GM08714 (cell line): ENCODE data around the gene VANGL2.

Experiments
- H3K4me3 ChIP-seq: fragments of 200-500 bp; sonication (Bioruptor generic); 2 replicates; pipeline ENCODE4 v1.5.1; 2014; ENCODE audit warnings: mild to moderate bottlenecking, low read length, inconsistent platforms
- ZNF274 ChIP-seq: IDR thresholded peaks from 2 replicates; pipeline ENCODE4 v1.6.1; 2012; ENCODE audit warnings: mild to moderate bottlenecking, low read depth, low read length

VANGL2 gene

DNA sequence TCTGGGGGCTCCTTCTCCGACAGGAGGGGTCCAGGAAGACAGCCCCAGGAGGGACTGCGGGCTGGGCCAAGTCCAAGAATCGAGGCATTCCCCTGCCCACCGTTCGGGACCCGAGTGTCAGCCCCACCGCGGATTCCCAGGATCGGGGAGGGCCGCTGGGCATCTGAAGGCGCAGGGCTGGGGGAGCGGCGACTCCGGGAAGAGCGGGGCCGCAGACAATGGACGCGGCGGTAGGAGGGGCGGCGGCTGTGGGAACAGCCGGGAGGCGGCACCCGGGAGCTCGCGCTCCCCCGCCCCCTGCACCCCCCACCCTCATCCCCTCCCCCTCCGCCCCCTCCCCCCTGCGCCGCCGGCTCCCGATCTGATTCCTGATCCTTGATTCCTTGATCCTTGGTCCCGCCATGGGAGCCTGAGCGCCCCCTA is at the start of gene VANGL2:
Gene VANGL2 (plus strand): TSS at position 342 of the 423 bp plus-strand sequence. CDS start 15,274 bp downstream, outside the sequence.
- no peak for TF ChIP-seq ZNF274
- peak within 1 kb of the TSS; percentile 65 for H3K4me3 ChIP-seq

DNA sequence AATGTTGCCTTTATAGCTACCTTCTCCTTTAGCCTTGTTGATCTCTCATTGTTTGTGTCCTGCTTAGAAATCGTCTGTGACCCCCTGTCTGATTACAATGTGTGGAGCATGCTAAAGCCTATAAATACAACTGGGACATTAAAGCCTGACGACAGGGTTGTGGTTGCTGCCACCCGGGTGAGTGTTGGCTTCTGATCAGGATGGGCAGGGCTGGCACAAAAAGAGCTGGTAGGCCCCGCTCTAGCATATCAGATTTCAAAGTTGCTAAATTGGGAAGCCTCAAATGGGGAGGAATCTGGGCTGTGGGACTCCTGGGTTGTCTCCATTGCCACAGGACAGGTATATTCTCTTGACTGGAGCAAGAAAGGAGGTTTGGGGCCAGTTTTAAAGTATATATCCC is 48.7 kb upstream of the VANGL2 start:
- TF ChIP-seq ZNF274, result no peak
- H3K4me3 ChIP-seq, result no peak overlapping the region

DNA sequence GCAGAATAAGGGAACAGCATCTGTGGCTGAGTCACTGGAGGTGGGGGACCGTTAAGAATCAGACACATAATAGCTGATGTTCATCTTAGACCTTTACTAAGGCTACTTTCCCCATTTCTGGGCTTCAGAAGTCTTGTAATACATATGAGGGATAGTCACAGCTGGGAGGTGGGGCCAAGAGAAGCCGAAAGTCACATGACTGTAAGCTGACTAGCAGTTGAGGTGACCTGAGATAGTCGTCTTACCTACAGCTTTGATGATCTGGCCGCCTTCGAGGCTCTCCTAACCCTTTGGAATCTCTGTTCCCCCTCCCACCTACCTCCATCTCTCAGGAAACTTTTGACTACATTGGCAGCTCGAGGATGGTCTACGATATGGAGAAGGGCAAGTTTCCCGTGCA is 47.8 kb upstream of the VANGL2 start:
- TF ChIP-seq ZNF274, result no peak

DNA sequence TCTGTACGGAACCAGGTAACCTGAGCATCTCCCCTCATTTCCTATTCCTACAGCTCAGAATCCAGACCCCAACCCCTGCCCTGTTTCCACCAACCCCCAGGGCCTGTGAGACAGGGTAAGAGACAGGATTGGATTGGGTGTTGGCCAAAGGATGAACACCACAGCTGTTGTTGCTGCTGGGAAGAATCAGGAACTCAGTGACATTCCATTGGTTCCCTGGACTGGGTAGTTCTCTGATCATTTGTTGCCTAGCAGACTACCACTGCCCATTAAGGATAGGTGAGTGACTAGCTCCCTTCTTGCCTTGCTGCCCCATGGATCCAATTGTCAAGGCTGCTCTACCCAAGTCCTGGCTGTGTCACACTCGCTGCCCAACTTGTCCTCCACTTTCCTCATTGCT is 47.1 kb upstream of the VANGL2 start:
- H3K4me3 ChIP-seq, result no peak overlapping the region
- no peak for TF ChIP-seq ZNF274

More for the DNA sequence above, 47.8 kb upstream of the VANGL2 start:
- H3K4me3 ChIP-seq, result no peak overlapping the region

DNA sequence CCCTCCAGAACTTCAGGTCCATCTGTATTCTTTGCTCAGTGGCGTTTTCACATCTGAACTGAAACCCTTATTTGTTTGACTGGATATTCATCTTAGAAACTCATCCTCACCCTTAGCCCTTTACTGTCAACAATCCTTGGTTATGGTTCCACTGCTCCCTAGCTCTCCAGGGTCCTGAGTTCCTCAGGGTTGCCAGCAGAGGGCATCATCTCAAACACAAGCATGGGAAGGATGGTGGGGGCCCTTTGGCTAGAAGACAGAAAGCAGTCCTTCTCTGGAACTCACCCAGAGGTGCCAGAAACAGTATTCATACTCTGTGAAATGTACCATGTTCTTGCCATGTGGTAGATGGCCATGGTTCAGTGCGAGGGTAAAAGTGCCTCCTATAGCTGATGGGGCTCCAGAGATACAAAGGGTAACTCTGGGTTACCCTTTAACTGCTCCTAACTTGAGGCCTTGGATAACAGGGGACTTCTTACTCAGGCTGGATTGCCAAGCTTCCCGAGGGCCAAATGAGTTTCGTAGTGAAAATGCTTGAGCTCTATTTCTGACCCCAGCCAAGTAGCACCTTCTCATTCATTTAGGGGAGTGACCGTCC is 45.9 kb upstream of the VANGL2 start:
- no peak overlapping the region for H3K4me3 ChIP-seq
- TF ChIP-seq ZNF274, result no peak

DNA sequence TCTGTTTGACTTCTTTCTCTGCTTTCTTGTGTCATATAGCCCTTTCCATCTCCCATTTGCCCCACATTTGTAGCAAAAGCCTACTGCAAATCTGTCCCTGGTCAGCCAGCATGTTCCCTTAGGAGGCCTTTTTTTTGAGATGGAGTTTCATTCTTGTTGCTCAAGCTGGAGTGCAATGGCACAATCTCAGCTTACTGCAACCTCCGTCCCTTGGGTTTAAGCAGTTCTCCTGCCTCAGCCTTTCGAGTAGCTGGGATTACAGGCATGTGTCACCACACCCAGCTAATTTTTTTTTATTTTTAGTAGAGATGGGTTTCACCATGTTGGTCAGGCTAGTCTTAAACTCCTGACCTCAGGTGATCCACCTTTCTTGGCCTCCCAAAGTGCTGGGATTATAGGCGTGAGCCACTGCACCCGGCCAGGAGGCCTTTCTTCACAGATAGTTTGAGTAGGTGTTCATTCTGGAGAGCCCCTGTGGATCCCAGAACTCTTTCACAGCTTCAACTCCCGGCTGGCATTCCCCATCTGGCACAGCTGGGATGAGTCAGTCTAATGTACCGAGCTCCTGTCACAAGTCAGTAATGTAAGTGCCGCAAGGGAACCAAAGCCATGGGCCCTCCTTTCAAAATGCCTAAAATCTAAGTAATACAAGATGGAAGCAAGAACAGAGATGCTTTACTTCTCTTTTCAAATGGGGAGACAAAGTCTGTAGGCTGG is 42.9 kb upstream of the VANGL2 start:
- no peak overlapping the region for H3K4me3 ChIP-seq

DNA sequence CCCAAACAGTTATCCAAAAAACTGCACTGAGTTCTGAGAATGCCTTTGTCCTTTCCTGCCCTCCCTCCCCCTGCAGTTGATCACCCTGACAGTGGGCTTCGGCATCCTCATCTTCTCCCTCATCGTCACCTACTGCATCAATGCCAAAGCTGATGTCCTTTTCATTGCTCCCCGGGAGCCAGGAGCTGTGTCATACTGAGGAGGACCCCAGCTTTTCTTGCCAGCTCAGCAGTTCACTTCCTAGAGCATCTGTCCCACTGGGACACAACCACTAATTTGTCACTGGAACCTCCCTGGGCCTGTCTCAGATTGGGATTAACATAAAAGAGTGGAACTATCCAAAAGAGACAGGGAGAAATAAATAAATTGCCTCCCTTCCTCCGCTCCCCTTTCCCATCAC is 42.3 kb upstream of the VANGL2 start:
- TF ChIP-seq ZNF274, result no peak

More for the DNA sequence above, 42.9 kb upstream of the VANGL2 start:
- no peak for TF ChIP-seq ZNF274

DNA sequence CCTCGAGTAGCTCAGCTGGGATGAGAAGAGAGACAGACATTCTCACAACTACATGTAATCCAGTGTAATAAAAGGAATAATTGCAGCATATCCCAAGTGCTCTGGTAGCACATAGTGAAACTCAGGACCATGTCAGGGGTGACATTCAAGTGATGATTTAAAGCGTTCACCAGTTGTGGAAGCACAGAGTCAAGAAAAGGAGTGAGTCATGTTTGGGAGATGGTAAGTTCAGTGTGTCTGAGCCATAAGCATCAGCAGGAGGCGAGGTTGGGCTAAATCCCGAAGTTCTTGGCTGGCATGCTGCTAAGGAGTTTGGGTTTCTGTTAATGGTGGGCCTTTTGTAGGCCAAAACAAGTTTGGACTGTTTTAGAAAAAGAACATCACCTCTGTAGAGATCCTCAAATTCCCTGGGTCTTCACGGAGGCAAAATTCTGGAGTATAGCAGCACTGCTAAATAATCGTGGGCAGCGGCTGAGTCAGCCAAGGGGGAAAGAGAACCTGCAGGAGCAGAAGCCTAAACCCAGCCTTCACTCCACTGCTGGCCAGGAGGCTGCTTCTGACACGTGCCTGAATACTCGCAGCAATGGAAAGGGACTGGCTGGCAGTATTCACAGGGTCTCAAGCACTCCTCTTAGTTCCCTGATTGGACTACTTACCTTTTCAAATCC is 40.7 kb upstream of the VANGL2 start:
- no peak for TF ChIP-seq ZNF274
- H3K4me3 ChIP-seq, result no peak overlapping the region

More for the DNA sequence above, 42.3 kb upstream of the VANGL2 start:
- H3K4me3 ChIP-seq, result no peak overlapping the region

DNA sequence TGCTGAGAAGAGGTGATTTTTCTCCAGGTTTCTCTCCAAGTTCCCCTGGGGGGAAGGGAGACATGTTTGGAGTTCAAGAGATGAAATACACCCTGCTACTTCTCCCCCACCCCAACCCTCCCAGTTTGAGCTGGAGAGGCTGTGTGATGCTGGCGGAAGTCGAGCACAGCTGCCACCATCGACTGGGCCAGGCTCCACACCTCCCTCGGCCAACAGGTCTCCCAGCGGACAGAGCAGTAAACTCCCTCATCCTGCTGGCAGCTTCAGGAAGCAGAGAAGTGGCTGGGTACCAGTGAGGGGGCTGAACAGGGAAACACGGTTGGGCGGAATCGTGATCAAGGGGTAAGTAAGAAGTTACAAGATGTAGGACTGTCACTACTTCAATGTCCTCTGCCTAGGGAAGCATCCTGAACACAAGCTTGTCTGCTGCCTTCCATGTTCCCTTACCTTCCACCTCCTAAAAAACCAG is 40.1 kb upstream of the VANGL2 start:
- no peak for TF ChIP-seq ZNF274
- no peak overlapping the region for H3K4me3 ChIP-seq

DNA sequence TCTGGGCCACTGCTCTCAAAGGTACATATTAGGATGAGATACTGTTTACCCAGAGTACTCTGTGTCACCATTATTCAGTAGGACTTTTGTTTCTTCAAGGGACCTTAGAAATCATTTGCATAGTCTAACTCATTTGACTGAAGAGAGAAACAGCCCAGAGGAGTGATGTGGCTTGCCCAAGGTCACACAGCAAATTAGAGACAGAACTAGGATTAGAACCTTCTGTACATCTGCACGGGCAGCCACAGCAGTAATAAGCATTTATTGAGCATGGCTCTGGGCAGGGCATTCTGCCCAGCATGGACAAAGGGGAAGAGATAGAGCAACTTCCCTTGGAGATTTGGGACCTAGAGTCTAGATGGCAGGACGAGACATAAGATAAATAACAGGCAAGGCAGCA is 39.2 kb upstream of the VANGL2 start:
- TF ChIP-seq ZNF274, result no peak
- H3K4me3 ChIP-seq, result no peak overlapping the region

DNA sequence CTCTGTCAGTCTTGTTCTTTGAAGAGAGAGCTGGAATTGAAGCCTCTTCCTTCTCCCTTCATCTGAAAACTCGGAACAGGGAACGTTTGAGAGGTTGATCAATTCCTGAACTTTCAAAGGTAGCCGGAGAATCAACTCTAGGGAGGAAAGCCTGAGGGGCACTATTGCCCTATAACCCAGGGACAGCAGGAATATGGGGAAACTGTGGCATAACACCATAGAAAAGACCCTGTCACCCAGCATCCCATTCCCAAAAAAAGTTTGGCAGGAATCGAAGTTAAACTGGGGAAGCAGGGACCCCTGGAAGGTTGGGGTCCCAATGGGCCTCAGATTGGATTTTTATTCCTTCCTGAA is 38.6 kb upstream of the VANGL2 start:
- no peak overlapping the region for H3K4me3 ChIP-seq
- TF ChIP-seq ZNF274, result no peak

DNA sequence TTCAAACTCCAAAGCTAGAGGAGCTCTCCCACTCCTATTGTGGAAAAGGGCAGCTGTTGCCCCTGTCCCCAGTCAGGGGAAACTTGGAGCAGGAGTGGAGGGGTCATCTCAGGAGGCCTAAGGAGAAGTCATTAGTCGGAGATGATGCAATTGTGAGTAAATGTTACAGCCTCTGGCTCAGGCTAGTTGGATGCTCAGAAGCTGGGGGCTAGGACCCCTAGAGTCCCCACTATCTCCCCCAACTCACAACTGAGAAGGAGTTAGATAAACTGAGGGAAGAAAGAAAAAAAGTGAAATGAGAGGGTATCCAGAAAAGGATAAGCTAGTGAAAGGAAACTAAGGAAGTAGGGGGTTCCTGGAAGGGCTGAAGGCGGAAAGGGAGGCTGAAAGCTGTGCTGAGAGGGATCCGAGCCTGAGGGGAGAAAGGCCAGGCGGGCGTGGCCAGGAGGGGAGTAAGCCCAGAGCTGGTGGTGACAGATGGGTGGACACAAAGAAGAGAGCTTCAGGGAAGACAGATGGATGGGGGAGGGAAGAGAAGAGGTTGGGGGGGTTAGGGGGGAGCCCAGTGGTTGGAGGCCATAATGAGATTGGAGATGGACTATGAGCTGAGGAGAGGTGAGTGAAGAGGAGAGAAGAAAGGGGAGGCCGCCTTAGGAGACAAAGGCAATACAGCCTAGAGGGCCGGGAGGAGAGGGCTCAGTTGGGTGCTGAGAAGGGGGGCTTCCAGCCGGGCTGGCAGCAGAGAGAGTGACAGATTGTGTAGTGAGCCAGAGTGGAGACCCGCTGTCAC is 38.0 kb upstream of the VANGL2 start:
- TF ChIP-seq ZNF274, result no peak
- no peak overlapping the region for H3K4me3 ChIP-seq

DNA sequence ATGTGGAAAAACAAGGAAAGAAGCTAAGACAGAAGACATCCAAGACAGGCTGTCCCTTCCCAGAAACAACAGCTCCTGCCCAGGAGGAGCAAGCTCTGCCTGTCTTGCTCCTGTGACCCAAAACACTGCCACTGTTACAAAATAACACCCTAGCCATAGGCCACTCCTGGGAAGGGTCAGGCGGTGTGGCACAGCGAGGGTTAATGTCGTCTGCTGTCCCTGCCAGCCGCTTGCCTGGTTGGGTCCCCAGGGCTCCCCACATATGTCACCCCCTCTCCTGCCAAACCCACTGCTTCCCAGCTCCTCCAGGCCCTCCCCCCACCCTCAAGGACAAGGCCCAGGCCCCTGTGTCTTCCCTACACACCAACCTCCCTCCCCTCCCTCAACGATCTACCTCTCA is 37.4 kb upstream of the VANGL2 start:
- no peak for TF ChIP-seq ZNF274
- no peak overlapping the region for H3K4me3 ChIP-seq
